CD14-positive monocyte (primary cell): Measurements from ENCODE around the gene EOMES. TPM values are rescaled to one million over a fixed set of nuclear protein-coding genes. Genes with fewer than 3 reads are reported as not detected.
A peak's percentile ranks its signal among the peaks of the same experiment; 100 is the strongest.

Source experiments
- DNase-seq, 3 donors: peaks; one replicate each; pipeline ENCODE4 v3.0.0-alpha.2; 2011 to 2022
- H2AFZ ChIP-seq: 2 replicates; pipeline ENCODE4 v1.6.0; 2012; ENCODE audit warnings: mild to moderate bottlenecking, low read depth, low read length, inconsistent platforms; ENCODE audit not compliant: insufficient read depth, poor library complexity, severe bottlenecking
- H3K27ac ChIP-seq, 2 donors: 1 replicate in 1 of 2; 2 replicates in 1 of 2; pipeline ENCODE4 v1.5.1; 2012 to 2013; ENCODE audit warnings: low read length in 2 of 2, control low read depth in 1 of 2, inconsistent platforms in 1 of 2, low read depth in 1 of 2, mild to moderate bottlenecking in 1 of 2
- H3K27me3 ChIP-seq, 2 donors: one replicate each; pipeline versions ENCODE4 v1.6.0 to v1.6.1; 2011 to 2013; ENCODE audit warnings: low read length in 2 of 2; ENCODE audit not compliant: control insufficient read depth in 2 of 2, insufficient read depth in 2 of 2
- H3K36me3 ChIP-seq, 2 donors: replicated peaks in 1 of 2; 1 replicate in 1 of 2; 2 replicates in 1 of 2; pipeline versions ENCODE4 v1.5.1 to v1.6.1; 2012 to 2013; ENCODE audit warnings: low read length in 2 of 2, control low read depth in 1 of 2, inconsistent platforms in 1 of 2, mild to moderate bottlenecking in 1 of 2; ENCODE audit not compliant: insufficient read depth in 2 of 2, control insufficient read depth in 1 of 2
- H3K4me1 ChIP-seq, 2 donors: 1 replicate in 1 of 2; 2 replicates in 1 of 2; pipeline versions ENCODE4 v1.5.1 to v1.6.1; 2012 to 2013; ENCODE audit warnings: low read length in 2 of 2, control low read depth in 1 of 2, inconsistent platforms in 1 of 2, mild to moderate bottlenecking in 1 of 2, moderate library complexity in 1 of 2; ENCODE audit not compliant: insufficient read depth in 2 of 2, control insufficient read depth in 1 of 2
- H3K4me2 ChIP-seq: replicated peaks from 2 replicates; pipeline ENCODE3; 2012; ENCODE audit warnings: low read length, moderate library complexity, mild to moderate bottlenecking; ENCODE audit not compliant: poor library complexity, severe bottlenecking; ENCODE audit errors: extremely low read depth
- H3K4me3 ChIP-seq, 3 experiments: fragments of 200-600 bp in 1 of 3; sonication (generic) in 1 of 3; replicated peaks in 1 of 3; 1 replicate in 2 of 3; 2 replicates in 1 of 3; pipeline ENCODE4 v1.5.1; 2011 to 2013; ENCODE audit warnings: low read length in 3 of 3, mild to moderate bottlenecking in 3 of 3, control low read depth in 2 of 3, low read depth in 2 of 3, inconsistent platforms in 1 of 3, moderate library complexity in 1 of 3
- H3K79me2 ChIP-seq: 2 replicates; pipeline ENCODE4 v1.6.0; 2012; ENCODE audit warnings: mild to moderate bottlenecking, control low read depth, inconsistent platforms, low read length, moderate library complexity; ENCODE audit not compliant: insufficient read depth
- H3K9ac ChIP-seq: 2 replicates; pipeline ENCODE4 v1.6.0; 2017; ENCODE audit warnings: low read length, mild to moderate bottlenecking; ENCODE audit not compliant: insufficient read depth, poor library complexity, severe bottlenecking
- H3K9me3 ChIP-seq, 2 donors: replicated peaks in 1 of 2; 1 replicate in 1 of 2; 2 replicates in 1 of 2; pipeline versions ENCODE4 v1.5.1 to v1.6.1; 2012 to 2013; ENCODE audit warnings: low read length in 2 of 2, control low read depth in 1 of 2; ENCODE audit not compliant: control insufficient read depth in 1 of 2, insufficient read depth in 1 of 2
- H4K20me1 ChIP-seq: 2 replicates; pipeline ENCODE4 v1.6.0; 2012; ENCODE audit warnings: mild to moderate bottlenecking, low read length, control low read depth, moderate library complexity; ENCODE audit not compliant: insufficient read depth
- H3K27ac Mint-ChIP-seq, 7 donors: one replicate each; pipeline ENCODE4 v1.8.0; 2020; ENCODE audit warnings: mild to moderate bottlenecking in 7 of 7, mixed read lengths in 7 of 7, moderate library complexity in 6 of 7, inconsistent platforms in 2 of 7
- H3K27me3 Mint-ChIP-seq, 3 donors: one replicate each; pipeline ENCODE4 v1.8.0; 2021 to 2022; ENCODE audit warnings: low read depth in 3 of 3, mild to moderate bottlenecking in 3 of 3, mixed read lengths in 3 of 3, moderate library complexity in 3 of 3, inconsistent platforms in 1 of 3
- H3K36me3 Mint-ChIP-seq, 2 donors: one replicate each; pipeline ENCODE4 v1.8.0; 2020; ENCODE audit warnings: mixed read lengths in 2 of 2, inconsistent platforms in 1 of 2, mild to moderate bottlenecking in 1 of 2
- H3K4me1 Mint-ChIP-seq: one replicate; pipeline ENCODE4 v1.8.0; 2020; ENCODE audit warnings: mild to moderate bottlenecking, mixed read lengths
- H3K4me3 Mint-ChIP-seq, 2 donors: one replicate each; pipeline ENCODE4 v1.8.0; 2020; ENCODE audit warnings: mild to moderate bottlenecking in 2 of 2, mixed read lengths in 2 of 2, moderate library complexity in 1 of 2
- H3K9me3 Mint-ChIP-seq, 7 donors: one replicate each; pipeline ENCODE4 v1.8.0; 2020 to 2022; ENCODE audit warnings: mixed read lengths in 7 of 7, mild to moderate bottlenecking in 6 of 7, moderate library complexity in 6 of 7, inconsistent platforms in 2 of 7
- WGBS: methylation state at CpG from one replicate; pipeline ENCODE4 v1.1.5; 2013; ENCODE audit warnings: missing lambda C conversion rate; ENCODE audit not compliant: insufficient coverage; 5-methylcytosine and 5-hydroxymethylcytosine counted together
- intact Hi-C, 2 donors: fragments of 100-400 bp; cut with micrococcal nuclease; formaldehyde crosslinking; loops; one replicate each; pipeline versions ENCODE4 v1.15.0 to v1.15.1; 2023
- polyA plus RNA-seq, 3 donors: library from polyadenylated mRNA; depleted of rRNA in 1 of 3; unstranded in 2 of 3; stranded (reverse) in 1 of 3; fragments of 300-500 nt in 2 of 3; fragments of >200 nt in 1 of 3; fragmentation: Illumina TruSeq in 2 of 3; gene quantifications; 1 replicate in 2 of 3; 2 replicates in 1 of 3; pipeline ENCODE4 v1.2.3, GENCODE V29; 2012 to 2021
- TF ChIP-seq, protein P1 (sequence below): fragments of 200-600 bp; IDR thresholded peaks from one replicate; pipeline ENCODE4 v1.8.0; 2022; ENCODE audit warnings: antibody characterized with exemption, mild to moderate bottlenecking

The EOMES gene
- polyA plus RNA-seq, 3 donors = 0.09 to 0.21 TPM; not detected in 1

GRCh38 chr3:27717200-27717852, 4.8 kb downstream of the EOMES start:
- Histone ChIP-seq H3K9me3 (peaks cover 2 to 50% of the 10 kb centered on the region in 2 donors), H3K4me1 (peaks cover 39 to 48% of the 10 kb centered on the region in 2 donors), H3K79me2 (no peaks in the 10 kb centered on the region), H3K9ac (no peak overlapping the region), H3K4me3 (no peak overlapping the region), H4K20me1 (no peaks in the 10 kb centered on the region), H3K27me3 (peaks cover 85 to 96% of the 10 kb centered on the region in 2 donors), H3K4me2 (no peak overlapping the region), H2AFZ (no peak overlapping the region), H3K36me3 (no peaks in the 10 kb centered on the region), H3K27ac (no peak overlapping the region)
- Mint-ChIP-seq H3K36me3 (peaks cover 8 to 13% of the 10 kb centered on the region in 2 donors), H3K27me3 (peaks cover 93 to 100% (median 95%) of the 10 kb centered on the region in 3 donors), H3K4me1 (peaks cover 42% of the 10 kb centered on the region), H3K9me3 (peaks cover 0 to 33% (median 14%) of the 10 kb centered on the region in 7 donors), H3K4me3 (peak overlapping the region; percentile 12 to 72), H3K27ac (no peak overlapping the region)
- DNase-seq = no peak
- 90% methylated on average over 11 of the region's 16 CpGs for WGBS
- intact Hi-C loops = loop anchor here in 1 of 2 donors (10.0 kb wide), 1 partner anchor 617 kb away; no protein-coding TSS in a partner anchor
- TF ChIP-seq, protein P1, sequence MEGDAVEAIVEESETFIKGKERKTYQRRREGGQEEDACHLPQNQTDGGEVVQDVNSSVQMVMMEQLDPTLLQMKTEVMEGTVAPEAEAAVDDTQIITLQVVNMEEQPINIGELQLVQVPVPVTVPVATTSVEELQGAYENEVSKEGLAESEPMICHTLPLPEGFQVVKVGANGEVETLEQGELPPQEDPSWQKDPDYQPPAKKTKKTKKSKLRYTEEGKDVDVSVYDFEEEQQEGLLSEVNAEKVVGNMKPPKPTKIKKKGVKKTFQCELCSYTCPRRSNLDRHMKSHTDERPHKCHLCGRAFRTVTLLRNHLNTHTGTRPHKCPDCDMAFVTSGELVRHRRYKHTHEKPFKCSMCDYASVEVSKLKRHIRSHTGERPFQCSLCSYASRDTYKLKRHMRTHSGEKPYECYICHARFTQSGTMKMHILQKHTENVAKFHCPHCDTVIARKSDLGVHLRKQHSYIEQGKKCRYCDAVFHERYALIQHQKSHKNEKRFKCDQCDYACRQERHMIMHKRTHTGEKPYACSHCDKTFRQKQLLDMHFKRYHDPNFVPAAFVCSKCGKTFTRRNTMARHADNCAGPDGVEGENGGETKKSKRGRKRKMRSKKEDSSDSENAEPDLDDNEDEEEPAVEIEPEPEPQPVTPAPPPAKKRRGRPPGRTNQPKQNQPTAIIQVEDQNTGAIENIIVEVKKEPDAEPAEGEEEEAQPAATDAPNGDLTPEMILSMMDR = no peak

GRCh38 chr3:27716309-27716708, 5.8 kb downstream of the EOMES start:
- intact Hi-C loops = loop anchor here in 1 of 2 donors (10.0 kb wide), 1 partner anchor 618 kb away; no protein-coding TSS in a partner anchor
- Mint-ChIP-seq H3K36me3 (peaks cover 8 to 16% of the 10 kb centered on the region in 2 donors), H3K27ac (no peak overlapping the region), H3K4me1 (peaks cover 44% of the 10 kb centered on the region), H3K4me3 (peak overlapping the region in 1 of 2 donors; percentile 70), H3K27me3 (peaks cover 95 to 98% (median 98%) of the 10 kb centered on the region in 3 donors), H3K9me3 (peaks cover 0 to 32% (median 14%) of the 10 kb centered on the region in 7 donors)
- Histone ChIP-seq H3K9me3 (peaks cover 2 to 46% of the 10 kb centered on the region in 2 donors), H4K20me1 (no peaks in the 10 kb centered on the region), H3K27ac (no peak overlapping the region), H3K27me3 (peaks cover 84 to 99% of the 10 kb centered on the region in 2 donors), H3K79me2 (no peaks in the 10 kb centered on the region), H3K36me3 (no peaks in the 10 kb centered on the region), H3K4me3 (no peak overlapping the region), H2AFZ (no peak overlapping the region), H3K9ac (no peak overlapping the region), H3K4me1 (peaks cover 36 to 41% of the 10 kb centered on the region in 2 donors), H3K4me2 (no peak overlapping the region)
- TF ChIP-seq, protein P1 = no peak
- no peak for DNase-seq
- WGBS = 94% methylated on average over 3 of the region's 3 CpGs
